ENCODE data around the gene MYPOP. TPM values are rescaled to one million over a fixed set of nuclear protein-coding genes. Genes with fewer than 3 reads are reported as not detected.

MYPOP gene, protein sequence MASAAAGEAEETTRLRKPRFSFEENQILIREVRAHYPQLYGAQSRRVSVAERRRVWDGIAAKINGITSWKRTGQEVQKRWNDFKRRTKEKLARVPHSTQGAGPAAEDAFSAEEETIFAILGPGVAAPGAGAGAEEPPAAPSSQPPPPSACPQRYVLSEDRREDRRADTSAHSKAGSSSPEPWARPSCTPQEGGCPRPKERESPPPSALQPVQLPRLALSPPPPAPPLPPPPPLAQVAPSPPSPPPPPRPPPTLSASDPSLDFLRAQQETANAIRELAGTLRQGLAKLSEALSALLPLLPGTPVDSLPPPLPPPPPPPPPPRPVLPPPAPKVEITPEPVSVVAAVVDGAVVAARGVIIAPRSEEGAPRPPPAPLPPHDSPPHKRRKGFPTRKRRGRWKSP
- total RNA-seq, result 10 to 100 TPM in 1 of 2 donors, 1 to 10 TPM in 1; 9.3 to 12.8 TPM
- long read RNA-seq, result 0 reads

DNA sequence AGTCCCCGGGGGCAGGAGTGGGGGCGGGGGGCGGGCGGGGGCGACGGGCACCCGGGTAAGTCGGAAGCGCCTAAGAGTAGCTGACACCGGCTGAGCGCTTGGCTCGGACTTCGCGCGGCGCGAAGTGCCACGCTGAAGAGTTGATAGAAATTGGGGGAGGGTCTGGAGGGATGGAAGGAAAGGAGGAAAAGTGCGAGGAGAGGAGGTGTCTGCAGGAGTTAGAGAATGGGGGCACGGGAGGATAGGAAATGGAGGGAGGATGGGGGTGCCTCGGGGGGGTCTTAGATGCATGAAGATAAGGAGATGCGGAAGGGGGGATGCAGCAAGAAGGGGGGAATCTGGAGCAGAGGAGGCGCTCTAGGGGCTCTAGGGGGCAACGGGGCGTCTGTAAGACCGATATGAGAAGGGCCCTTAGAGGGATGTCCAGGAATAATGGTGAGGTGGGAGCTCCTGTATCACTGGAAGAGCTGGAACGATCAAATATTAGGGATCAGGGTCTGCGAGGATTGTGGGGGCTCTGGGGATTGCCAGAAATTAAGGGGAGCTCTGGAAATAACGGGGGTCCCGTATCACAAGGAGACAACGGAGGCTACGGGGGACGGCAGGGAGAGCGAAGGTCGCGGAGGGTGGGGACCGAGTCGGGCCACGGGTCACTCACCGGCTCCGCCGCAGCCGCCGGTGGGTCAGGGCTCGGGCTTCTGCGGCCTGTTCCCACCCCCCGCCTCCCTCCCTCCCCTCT, at the start of gene MYPOP:
MYPOP (minus strand) TSS at position 702 of the 739 bp plus-strand sequence. CDS start 840 bp downstream, outside the sequence.
- ATAC-seq, result no peak
- intact Hi-C loops (cut with DNase I), result no loop called here
- DNase-seq, result no peak

- no peak for DNase-seq
- ATAC-seq, result no peak
- intact Hi-C loops (cut with DNase I), result no loop called here
These were observed 45.5 kb upstream of the MYPOP start for GRCh38 chr19:45947926-45948325.

GRCh38 chr19:45940515-45940805, 38.0 kb upstream of the MYPOP start:
- no peak for DNase-seq
- no peak for ATAC-seq
- intact Hi-C loops (cut with DNase I), result no loop called here

- ATAC-seq (no peak), DNase-seq (no peak)
- intact Hi-C loops (cut with DNase I), result no loop called here
These were observed 37.5 kb upstream of the MYPOP start for GRCh38 chr19:45939792-45940514.

- DNase-seq (no peak), ATAC-seq (no peak)
- intact Hi-C loops (cut with DNase I), result no loop called here
These were observed 36.4 kb upstream of the MYPOP start for GRCh38 chr19:45938733-45939319.

DNA sequence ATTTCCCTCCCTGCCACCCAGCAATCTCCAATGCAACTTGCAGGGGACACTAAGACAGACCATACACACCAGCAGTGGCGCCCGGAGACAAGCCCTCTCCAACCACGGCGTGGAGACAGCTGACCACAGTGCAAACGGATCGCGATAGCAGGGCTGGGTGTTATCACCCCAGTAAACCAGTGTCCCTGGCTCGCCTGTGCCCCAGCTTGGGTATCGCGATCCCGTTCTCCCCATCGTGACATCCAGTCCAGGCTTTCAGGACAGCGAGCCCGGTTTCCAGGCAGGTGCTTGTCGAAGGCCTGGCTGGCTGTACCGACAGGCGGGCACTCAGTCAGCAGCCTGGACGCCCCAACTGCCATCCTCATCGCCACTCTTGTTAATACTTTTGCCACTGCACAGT, 32.9 kb upstream of the MYPOP start:
- DNase-seq, result no peak
- no peak for ATAC-seq
- intact Hi-C loops (cut with DNase I), result no loop called here

DNA sequence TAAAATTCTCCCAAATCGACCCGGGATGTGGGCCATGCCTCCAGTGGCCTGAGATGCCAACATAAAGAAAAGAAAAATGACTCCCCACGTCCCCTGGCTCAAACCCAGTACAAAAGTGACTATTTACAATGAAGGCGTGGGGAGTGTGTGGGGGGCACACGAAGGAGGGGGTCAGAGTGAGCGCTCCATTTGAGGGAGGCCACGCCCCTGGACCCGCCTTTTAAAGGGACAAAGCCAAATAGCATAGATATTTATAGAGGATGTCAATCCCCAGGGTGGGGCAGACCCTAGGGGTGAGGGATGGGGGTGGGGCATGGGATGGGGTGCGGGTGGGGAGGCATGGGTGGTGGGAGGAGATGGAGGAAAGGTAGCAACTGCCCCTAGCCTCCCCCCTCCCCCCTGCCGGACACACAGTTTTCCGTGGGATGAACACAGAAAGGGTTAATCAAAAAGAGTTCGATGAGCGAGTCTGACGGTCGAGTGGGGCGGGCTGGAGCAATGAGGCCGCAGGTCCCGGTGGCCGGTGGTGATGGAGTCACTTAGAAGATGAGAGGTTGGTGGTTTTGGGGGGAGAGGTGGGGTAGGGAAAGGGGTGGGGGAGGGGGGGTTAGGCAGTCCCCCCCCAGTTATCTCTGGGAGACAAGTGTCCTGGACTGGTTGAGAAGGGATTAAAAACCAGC, 32.3 kb upstream of the MYPOP start:
- intact Hi-C loops (cut with DNase I), result no loop called here
- no peak for ATAC-seq

DNA sequence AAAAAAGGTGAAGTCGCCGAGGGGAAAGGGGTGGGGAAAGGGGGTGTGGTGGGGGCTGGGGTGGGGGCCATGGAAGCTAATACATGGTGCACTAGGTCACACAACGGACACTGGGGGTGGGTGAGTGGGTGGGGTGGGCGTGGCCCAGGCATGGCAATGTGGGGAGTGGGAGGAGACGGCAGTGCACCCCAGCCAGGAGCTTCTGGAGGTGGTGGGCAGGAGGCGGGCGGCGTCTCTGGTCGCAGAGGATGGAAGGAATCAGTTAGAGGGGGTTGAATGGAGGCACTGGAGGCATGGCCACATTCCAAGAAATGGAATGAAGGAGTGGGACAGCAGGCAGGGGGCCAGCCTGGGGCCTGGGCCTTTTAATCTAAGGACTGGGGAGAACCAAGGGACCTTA, 31.3 kb upstream of the MYPOP start:
- no peak for DNase-seq
- intact Hi-C loops (cut with DNase I), result no loop called here
- no peak for ATAC-seq

More for the DNA sequence above, 32.3 kb upstream of the MYPOP start:
- DNase-seq, result no peak

DNA sequence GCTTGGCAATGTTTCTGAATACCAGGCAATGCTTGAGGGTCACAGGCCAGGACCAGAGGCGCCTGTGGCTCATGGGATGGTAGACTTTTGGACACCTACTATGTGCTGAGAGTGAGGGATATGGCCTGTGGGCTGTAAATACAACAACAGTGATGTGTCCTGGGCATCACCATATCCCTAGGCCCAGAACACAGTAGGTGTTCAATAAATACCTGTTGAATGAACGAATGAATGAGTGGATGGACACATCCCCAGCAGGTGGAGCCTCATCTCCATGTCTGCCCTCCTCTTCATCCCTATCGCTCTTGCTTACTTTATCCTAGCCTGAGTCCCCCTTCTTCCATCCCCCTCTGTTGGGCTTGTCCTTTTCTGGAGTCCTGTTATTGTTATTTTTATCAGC, 28.6 kb upstream of the MYPOP start:
- intact Hi-C loops (cut with DNase I), result no loop called here
- ATAC-seq (no peak), DNase-seq (no peak)

- no peak for DNase-seq
- ATAC-seq, result no peak
- intact Hi-C loops (cut with DNase I), result no loop called here
These were observed 26.8 kb upstream of the MYPOP start for GRCh38 chr19:45929247-45929646.

GRCh38 chr19:45927565-45928261, 25.3 kb upstream of the MYPOP start:
- peak; percentile 93 to 95 for ATAC-seq
- peak; percentile 91 for DNase-seq
- intact Hi-C loops (cut with DNase I), result no loop called here

- intact Hi-C loops (cut with DNase I), result no loop called here
- no peak for ATAC-seq
- no peak for DNase-seq
These were observed 22.6 kb upstream of the MYPOP start for GRCh38 chr19:45924891-45925447.

- intact Hi-C loops (cut with DNase I), result no loop called here
- DNase-seq, result no peak
- ATAC-seq, result no peak
These were observed 19.9 kb upstream of the MYPOP start for GRCh38 chr19:45922281-45922680.

- DNase-seq (no peak), ATAC-seq (no peak)
- intact Hi-C loops (cut with DNase I), result no loop called here
These were observed 18.0 kb upstream of the MYPOP start for GRCh38 chr19:45920458-45920857.

- DNase-seq, result no peak
- intact Hi-C loops (cut with DNase I), result no loop called here
- no peak for ATAC-seq
These were observed 17.3 kb upstream of the MYPOP start for GRCh38 chr19:45919678-45920077.

DNA sequence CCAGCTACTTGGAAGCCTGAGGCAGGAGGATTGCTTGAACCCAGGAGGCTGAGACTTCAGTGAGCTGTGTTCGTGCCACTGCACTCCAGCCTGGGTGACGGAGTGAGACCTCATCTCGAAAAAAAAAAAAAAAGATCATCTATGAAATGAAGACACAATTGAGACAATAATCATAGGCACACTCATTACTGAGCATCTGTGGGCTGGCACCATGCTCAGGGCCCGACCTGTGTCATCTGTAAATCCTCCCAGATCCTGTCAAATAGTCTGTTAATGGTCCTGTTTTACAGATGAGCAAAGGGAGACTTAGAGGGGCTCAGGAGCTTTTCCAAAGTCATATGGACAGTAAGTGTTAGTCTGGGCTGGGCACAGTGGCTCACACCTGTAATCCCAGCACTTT, 16.3 kb upstream of the MYPOP start:
- intact Hi-C loops (cut with DNase I), result no loop called here
- ATAC-seq (no peak), DNase-seq (no peak)

DNA sequence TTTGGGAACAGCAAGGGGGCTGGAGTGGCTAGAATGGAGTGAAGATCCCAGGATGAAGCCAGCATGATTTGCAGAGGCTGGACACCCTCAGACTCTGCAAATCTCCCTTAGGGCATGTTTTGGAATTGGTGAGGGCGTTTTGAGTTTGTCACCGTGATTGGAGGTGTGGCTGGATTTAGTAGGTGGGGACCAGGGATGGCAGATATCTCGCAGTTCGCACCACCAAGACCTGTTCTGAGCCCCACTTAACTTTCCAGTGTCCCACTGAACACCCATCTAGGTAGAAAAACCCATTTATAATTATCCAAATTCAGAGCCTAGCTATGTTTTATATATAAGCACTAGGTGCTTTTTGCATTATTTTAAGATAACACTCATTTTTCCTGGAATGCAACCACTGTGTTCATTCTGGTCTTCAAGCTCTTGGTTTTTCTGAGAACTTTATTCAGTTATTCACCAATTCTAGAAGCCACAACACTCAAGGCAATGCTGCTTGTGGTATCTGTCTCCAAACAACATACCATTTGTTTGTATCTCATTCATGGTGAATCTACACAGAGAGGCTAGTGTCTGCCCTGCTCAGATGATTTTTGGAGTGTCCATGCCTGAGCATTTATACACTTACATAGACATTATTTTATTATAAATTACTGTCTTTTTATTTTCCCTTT, 15.1 kb upstream of the MYPOP start:
- ATAC-seq, result no peak
- DNase-seq, result no peak
- intact Hi-C loops (cut with DNase I), result no loop called here
